T-helper 1 cell treated with Interleukin-12 subunit alpha and Interleukin-12 subunit beta and Interleukin-4 antibody, amounts not matched to agents 30 ng/mL and 1 ng/mL, for 36 hours (primary cell): ENCODE results near the gene PSMA4. TPM values are rescaled to one million over a fixed set of nuclear protein-coding genes. Genes with fewer than 3 reads are reported as not detected.

Experiments used
- total RNA-seq: library from RNA; stranded (reverse); gene quantifications from 2 replicates; pipeline ENCODE4 v1.2.3, GENCODE V29; 2022

The PSMA4 gene
- total RNA-seq, 1 donor from 2014 or later, result 288 TPM

Other genes with a start within 250 kb of the PSMA4 start
- gene SKIC8, start 240.8 kb upstream of the PSMA4 start, total RNA-seq, result 42.6 and 43.1 TPM in 2 replicates
- gene CRABP1, start 200.1 kb upstream of the PSMA4 start, total RNA-seq, result not detected in 2 replicates
- 73.4 and 80.5 TPM in 2 replicates for gene IREB2, start 102.2 kb upstream of the PSMA4 start, total RNA-seq
- gene HYKK, start 32.9 kb upstream of the PSMA4 start, total RNA-seq, result 3.4 and 3.8 TPM in 2 replicates
- 2.7 and 3.2 TPM in 2 replicates for gene CHRNA5, start 25.1 kb downstream of the PSMA4 start, total RNA-seq
- not detected in 2 replicates for gene CHRNA3, start 80.6 kb downstream of the PSMA4 start, total RNA-seq
- not detected in 2 replicates for gene CHRNB4, start 100.8 kb downstream of the PSMA4 start, total RNA-seq